GM23248 (cell line): ENCODE measurements around the gene ARHGAP4. TPM values are rescaled to one million over a fixed set of nuclear protein-coding genes. Genes with fewer than 3 reads are reported as not detected.

Source experiments
- DNase-seq: peaks from one replicate; pipeline ENCODE4 v3.0.0-alpha.2; 2015
- H2AFZ ChIP-seq: fragments of 200-600 bp; sonication (generic); 2 replicates; pipeline ENCODE4 v1.6.1; 2016; ENCODE audit warnings: antibody characterized with exemption
- H3F3A ChIP-seq: fragments of 200-600 bp; sonication (generic); 2 replicates; pipeline ENCODE4 v1.6.1; 2016; ENCODE audit warnings: mild to moderate bottlenecking, antibody characterized with exemption, mixed run types; ENCODE audit not compliant: insufficient read depth
- H3K27ac ChIP-seq: fragments of 200-600 bp; sonication (generic); 2 replicates; pipeline ENCODE4 v1.5.1; 2016; ENCODE audit warnings: mild to moderate bottlenecking
- H3K27me3 ChIP-seq: fragments of 200-600 bp; sonication (generic); replicated peaks from 2 replicates; pipeline ENCODE4 v1.6.1; 2016; ENCODE audit warnings: mild to moderate bottlenecking; ENCODE audit not compliant: insufficient read depth
- H3K36me3 ChIP-seq: fragments of 200-600 bp; sonication (generic); 2 replicates; pipeline ENCODE4 v1.6.1; 2016; ENCODE audit warnings: low read depth, mild to moderate bottlenecking
- H3K4me1 ChIP-seq: fragments of 200-600 bp; sonication (generic); 2 replicates; pipeline ENCODE4 v1.6.1; 2016; ENCODE audit warnings: mild to moderate bottlenecking; ENCODE audit not compliant: insufficient read depth
- H3K4me2 ChIP-seq: fragments of 200-600 bp; sonication (generic); one replicate; pipeline ENCODE4 v1.6.1; 2016; ENCODE audit warnings: mild to moderate bottlenecking; ENCODE audit not compliant: unreplicated experiment
- H3K4me3 ChIP-seq: fragments of 200-600 bp; sonication (generic); 2 replicates; pipeline ENCODE4 v1.5.1; 2016; ENCODE audit warnings: mild to moderate bottlenecking
- H3K79me2 ChIP-seq: fragments of 200-600 bp; sonication (generic); 2 replicates; pipeline ENCODE4 v1.6.1; 2016; ENCODE audit warnings: mild to moderate bottlenecking; ENCODE audit not compliant: insufficient read depth
- H3K9ac ChIP-seq: fragments of 200-600 bp; sonication (generic); 2 replicates; pipeline ENCODE4 v1.6.1; 2016; ENCODE audit warnings: mild to moderate bottlenecking
- H3K9me2 ChIP-seq: fragments of 200-600 bp; sonication (generic); 2 replicates; pipeline ENCODE4 v1.6.1; 2016; ENCODE audit warnings: mixed run types, mild to moderate bottlenecking, moderate library complexity; ENCODE audit not compliant: insufficient read depth
- H3K9me3 ChIP-seq: fragments of 200-600 bp; sonication (generic); one replicate; pipeline ENCODE4 v1.6.1; 2017; ENCODE audit warnings: low read depth
- H4K20me1 ChIP-seq: fragments of 200-600 bp; sonication (generic); 2 replicates; pipeline ENCODE4 v1.6.0; 2016; ENCODE audit not compliant: insufficient read depth
- EZH2 ChIP-seq: fragments of 200-600 bp; sonication (generic); IDR thresholded peaks from 2 replicates; pipeline ENCODE4 v1.6.1; 2018; ENCODE audit warnings: antibody characterized with exemption, mild to moderate bottlenecking; ENCODE audit not compliant: insufficient read depth, poor library complexity, severe bottlenecking
- EZH2phosphoT487 ChIP-seq: fragments of 200-600 bp; sonication (generic); IDR thresholded peaks from 2 replicates; pipeline ENCODE4 v1.6.1; 2018; ENCODE audit warnings: antibody characterized with exemption, moderate library complexity, mild to moderate bottlenecking, low read depth; ENCODE audit not compliant: insufficient read depth
- WGBS, 2 experiments: methylation state at CpG; one replicate each; pipeline ENCODE4 v1.1.6; 2015 to 2017; ENCODE audit warnings: low lambda C conversion rate in 2 of 2, low coverage in 1 of 2; ENCODE audit errors: missing lambda C conversion rate in 2 of 2; 5-methylcytosine and 5-hydroxymethylcytosine counted together
- in situ Hi-C: fragments of 300-500 bp; cut with MboI; formaldehyde crosslinking; loops from 2 replicates; pipeline ENCODE4 v1.15.0; 2020
- polyA plus RNA-seq: library from polyadenylated mRNA; unstranded; fragments of >200 nt; fragmentation: Nextera tagmentation; extraction: Ambion mirVana; gene quantifications from 2 replicates; pipeline ENCODE4 v1.2.1, GENCODE V29; 2016
- total RNA-seq: library from RNA; depleted of rRNA; stranded (reverse); fragments of >200 nt; shearing (Covaris generic); gene quantifications from 2 replicates; pipeline ENCODE4 v1.2.3, GENCODE V29; 2014

The ARHGAP4 gene
- total and polyA plus RNA-seq, 2 experiments from 2014 or later: 0.45 to 2.8 TPM

GRCh38 chrX:153903991-153904957 lies 21.8 kb downstream of the ARHGAP4 start, which contains the start of gene AVPR2:
TSS of gene AVPR2 (plus strand) at chrX:153904673. CDS start at chrX:153905146, 473 bp downstream.
- Histone ChIP-seq H3K9me2 (no peaks in the 10 kb centered on the region), H3K4me2 (no peak within 1 kb of the TSS), H3F3A (no peaks in the 10 kb centered on the region), H3K27ac (no peak within 1 kb of the TSS), H3K79me2 (no peaks in the 10 kb centered on the region), H3K9ac (no peak within 1 kb of the TSS), H2AFZ (no peak within 1 kb of the TSS), H3K4me1 (0 out of 2 replicates have a peak, but pooled peaks cover 3% of the 10 kb centered on the region), H3K9me3 (no peaks in the 10 kb centered on the region), H3K4me3 (no peak within 1 kb of the TSS), H3K36me3 (no peaks in the 10 kb centered on the region), H3K27me3 (no peaks in the 10 kb centered on the region), H4K20me1 (no peaks in the 10 kb centered on the region)
- no peak for DNase-seq
- no peak for TF ChIP-seq EZH2
- TF ChIP-seq EZH2phosphoT487: no peak
- WGBS, 2 experiments: 40 to 43% methylated on average over 4 to 11 of the region's 26 CpGs
- in situ Hi-C loops: no loop called here

- Histone ChIP-seq H3K9me2 (no peaks in the 10 kb centered on the region), H2AFZ (no peak overlapping the region), H3K9me3 (no peaks in the 10 kb centered on the region), H3K9ac (no peak overlapping the region), H3K79me2 (no peaks in the 10 kb centered on the region), H3K4me3 (no peak overlapping the region), H3F3A (no peaks in the 10 kb centered on the region), H3K27ac (no peak overlapping the region), H3K4me1 (0 out of 2 replicates have a peak, but pooled peaks cover 3% of the 10 kb centered on the region), H4K20me1 (no peaks in the 10 kb centered on the region), H3K27me3 (no peaks in the 10 kb centered on the region), H3K4me2 (no peak overlapping the region), H3K36me3 (no peaks in the 10 kb centered on the region)
- no peak for DNase-seq
- TF ChIP-seq EZH2 (no peak), EZH2phosphoT487 (no peak)
- in situ Hi-C loops: no loop called here
- 48 to 71% methylated on average over 11 to 18 of the region's 18 CpGs for WGBS, 2 experiments
These were observed 22.7 kb downstream of the ARHGAP4 start for GRCh38 chrX:153903238-153903980.

- H3K9me2 ChIP-seq: no peaks in the 10 kb centered on the region
- H3K9ac ChIP-seq: no peak overlapping the region
- H3K4me1 ChIP-seq: 0 out of 2 replicates have a peak, but pooled peaks cover 3% of the 10 kb centered on the region
- H3K9me3 ChIP-seq: no peaks in the 10 kb centered on the region
- H3K79me2 ChIP-seq: no peaks in the 10 kb centered on the region
- H4K20me1 ChIP-seq: no peaks in the 10 kb centered on the region
- TF ChIP-seq EZH2 (no peak), EZH2phosphoT487 (no peak)
- no peak overlapping the region for H3K4me2 ChIP-seq
- no peak overlapping the region for H2AFZ ChIP-seq
- no peak for DNase-seq
- 87 to 98% methylated on average over 8 to 10 of the region's 10 CpGs for WGBS, 2 experiments
- no peaks in the 10 kb centered on the region for H3K36me3 ChIP-seq
- in situ Hi-C loops: no loop called here
- no peaks in the 10 kb centered on the region for H3F3A ChIP-seq
- no peaks in the 10 kb centered on the region for H3K27me3 ChIP-seq
- H3K27ac ChIP-seq: no peak overlapping the region
- H3K4me3 ChIP-seq: no peak overlapping the region
These were observed 23.7 kb downstream of the ARHGAP4 start for GRCh38 chrX:153902385-153902784.

DNA sequence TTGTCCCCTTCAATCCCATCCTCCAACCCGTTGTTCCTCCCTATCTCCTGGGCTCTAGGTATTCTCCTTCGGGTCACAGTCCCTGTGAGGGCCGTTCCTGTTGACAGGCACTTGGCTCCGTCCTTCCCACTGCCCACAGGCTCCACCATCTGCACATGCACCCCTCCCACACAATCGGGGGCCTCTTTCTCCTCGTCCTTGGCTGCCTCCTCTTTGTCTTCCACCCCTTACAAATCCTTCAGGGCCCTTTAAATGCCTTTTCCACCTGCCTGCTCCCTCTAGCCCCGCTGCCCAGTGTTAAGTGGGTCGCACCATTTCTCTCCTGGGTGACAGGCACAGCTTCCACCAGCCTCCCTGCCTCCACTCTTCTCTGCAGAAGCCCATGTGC lies 24.3 kb downstream of the ARHGAP4 start:
- no peak overlapping the region for H3K4me2 ChIP-seq
- in situ Hi-C loops: no loop called here

More for the DNA sequence above, 24.3 kb downstream of the ARHGAP4 start:
- no peaks in the 10 kb centered on the region for H3K27me3 ChIP-seq
- no peak overlapping the region for H3K9ac ChIP-seq
- no peak overlapping the region for H3K4me3 ChIP-seq
- DNase-seq: no peak
- H3K4me1 ChIP-seq: 0 out of 2 replicates have a peak, but pooled peaks cover 3% of the 10 kb centered on the region
- H3K79me2 ChIP-seq: no peaks in the 10 kb centered on the region
- TF ChIP-seq EZH2phosphoT487 (no peak), EZH2 (no peak)
- 84 to 98% methylated on average over 6 to 8 of the region's 8 CpGs for WGBS, 2 experiments
- H3K9me2 ChIP-seq: no peaks in the 10 kb centered on the region
- no peak overlapping the region for H2AFZ ChIP-seq
- H3F3A ChIP-seq: no peaks in the 10 kb centered on the region
- no peaks in the 10 kb centered on the region for H3K36me3 ChIP-seq
- H3K27ac ChIP-seq: no peak overlapping the region
- no peaks in the 10 kb centered on the region for H4K20me1 ChIP-seq
- no peaks in the 10 kb centered on the region for H3K9me3 ChIP-seq
